GM21447 (cell line): ENCODE results near the gene PGAP1.

Experiments
- ATAC-seq: cut with Tn5 transposase; IDR thresholded peaks from one replicate; pipeline ENCODE4 v1.9.1; 2021; ENCODE audit not compliant: unreplicated experiment

Gene PGAP1

DNA sequence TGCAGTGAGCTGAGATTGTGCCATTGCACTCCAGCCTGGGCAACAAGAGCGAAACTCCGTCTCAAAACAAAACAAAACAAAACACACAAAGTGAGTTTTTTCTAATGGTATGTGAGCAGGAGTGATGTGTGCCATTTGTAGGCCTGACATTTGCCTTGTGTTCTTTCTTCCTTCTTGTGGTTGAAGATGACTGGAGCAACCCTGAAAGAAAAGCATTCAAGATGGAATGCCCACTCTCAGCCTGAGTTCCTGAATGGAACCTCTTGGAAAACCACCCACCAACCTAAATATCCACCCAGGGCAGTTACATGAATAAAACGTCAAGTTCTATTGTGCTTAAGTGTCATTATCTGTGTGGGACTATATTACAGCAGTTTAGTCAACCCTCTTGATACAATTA, 26.5 kb downstream of the PGAP1 start:
- ATAC-seq = no peak

DNA sequence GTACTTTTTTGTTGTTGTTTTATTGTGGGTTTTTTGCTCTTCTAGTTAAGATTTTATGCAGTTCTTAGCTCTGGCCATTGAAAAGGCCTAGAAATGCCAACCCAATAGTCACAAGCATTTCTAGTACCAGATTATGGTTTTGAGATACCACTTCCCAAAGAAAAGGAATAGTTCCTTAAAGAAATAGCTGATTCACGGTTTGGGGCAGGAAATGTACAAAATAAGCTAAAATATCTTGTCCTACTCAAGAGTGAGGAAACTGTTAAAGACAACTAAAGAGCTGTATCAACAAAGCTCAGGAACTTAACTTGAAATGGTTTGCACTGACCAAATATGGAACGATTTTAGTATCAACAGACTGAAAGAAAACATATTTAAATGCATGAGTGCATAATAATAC, 35.4 kb downstream of the PGAP1 start:
- no peak for ATAC-seq

GRCh38 chr2:196887431-196887830, 39.1 kb downstream of the PGAP1 start:
- no peak for ATAC-seq

GRCh38 chr2:196884368-196884767, 42.1 kb downstream of the PGAP1 start:
- ATAC-seq = no peak

DNA sequence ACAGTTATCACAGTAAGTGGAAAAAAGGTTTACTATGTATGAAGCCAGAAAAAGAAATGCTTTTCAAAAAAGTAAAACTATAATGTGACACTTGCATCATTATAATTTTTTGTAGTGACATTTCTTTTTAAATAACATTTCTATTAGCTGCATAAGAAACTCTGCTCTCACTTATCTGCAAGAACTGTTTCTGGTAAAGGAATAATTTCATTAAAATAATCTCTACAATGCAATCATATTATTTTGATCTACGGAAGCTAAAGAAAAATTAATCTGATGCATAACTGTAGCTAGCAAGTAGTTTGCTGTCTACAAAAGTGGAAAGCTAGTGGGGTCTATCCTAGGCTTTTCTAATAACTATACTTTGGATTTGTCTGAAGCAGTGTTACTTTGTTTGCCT, 50.1 kb downstream of the PGAP1 start:
- no peak for ATAC-seq

- no peak for ATAC-seq
These were observed 51.1 kb downstream of the PGAP1 start for GRCh38 chr2:196875414-196875813.

- ATAC-seq = no peak
These were observed 53.0 kb downstream of the PGAP1 start for GRCh38 chr2:196873511-196873910.

DNA sequence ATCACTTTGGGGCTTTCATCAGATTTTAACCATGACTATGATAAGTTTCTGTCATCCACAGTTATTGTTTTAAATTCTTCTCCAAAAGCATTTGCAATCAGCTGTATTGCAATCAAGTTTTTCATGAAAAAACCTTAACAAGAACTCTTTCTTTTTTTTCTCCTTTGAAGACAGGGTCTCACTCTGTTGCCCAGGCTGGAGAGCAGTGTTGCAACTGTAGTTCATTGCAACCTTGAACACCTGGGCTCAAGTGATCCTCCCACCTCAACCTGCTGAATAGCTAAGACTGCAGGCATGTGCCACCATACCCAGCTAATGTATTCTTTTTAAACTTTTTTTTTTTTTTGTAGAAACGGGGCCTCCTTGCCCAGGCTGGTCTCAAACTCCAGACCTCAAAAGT, 71.9 kb downstream of the PGAP1 start:
- no peak for ATAC-seq

DNA sequence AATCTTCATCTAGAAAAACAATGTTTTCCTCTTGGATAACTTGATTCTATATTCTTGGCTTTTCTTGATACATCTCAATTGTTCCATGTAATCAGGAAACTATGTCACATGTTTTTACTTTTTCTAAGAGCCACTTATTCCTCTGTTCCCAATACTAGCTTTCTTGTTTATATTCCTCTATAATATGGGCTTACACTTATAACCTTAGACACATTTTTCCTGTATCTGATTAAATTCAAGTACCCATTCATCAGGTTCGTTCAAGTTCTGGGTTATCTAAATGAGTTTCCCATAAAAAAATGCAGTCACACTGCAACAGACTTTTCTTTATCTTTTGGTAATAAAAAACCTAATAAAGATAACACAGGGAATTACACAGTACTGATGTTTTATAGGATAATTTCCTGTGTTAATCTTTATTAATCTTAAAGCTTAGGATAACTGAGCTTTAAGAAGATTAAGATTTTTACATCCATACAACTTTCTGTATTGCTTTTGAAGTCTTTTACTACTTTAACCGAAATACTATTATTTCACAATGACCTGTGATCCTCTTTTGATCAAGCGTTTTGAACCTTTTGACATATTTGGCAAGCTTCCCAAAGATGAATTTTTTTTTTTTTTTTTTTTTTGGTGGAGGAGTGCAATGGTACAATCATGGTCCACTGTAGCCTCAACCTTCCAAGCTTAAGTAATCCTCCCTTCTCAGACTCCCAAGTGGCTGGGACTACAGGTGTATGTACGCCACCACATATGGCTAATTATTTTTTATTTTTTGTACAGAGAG, 73.0 kb downstream of the PGAP1 start:
- no peak for ATAC-seq

- no peak for ATAC-seq
These were observed 75.4 kb downstream of the PGAP1 start for GRCh38 chr2:196851088-196851487.

GRCh38 chr2:196849895-196850294, 76.6 kb downstream of the PGAP1 start:
- no peak for ATAC-seq

DNA sequence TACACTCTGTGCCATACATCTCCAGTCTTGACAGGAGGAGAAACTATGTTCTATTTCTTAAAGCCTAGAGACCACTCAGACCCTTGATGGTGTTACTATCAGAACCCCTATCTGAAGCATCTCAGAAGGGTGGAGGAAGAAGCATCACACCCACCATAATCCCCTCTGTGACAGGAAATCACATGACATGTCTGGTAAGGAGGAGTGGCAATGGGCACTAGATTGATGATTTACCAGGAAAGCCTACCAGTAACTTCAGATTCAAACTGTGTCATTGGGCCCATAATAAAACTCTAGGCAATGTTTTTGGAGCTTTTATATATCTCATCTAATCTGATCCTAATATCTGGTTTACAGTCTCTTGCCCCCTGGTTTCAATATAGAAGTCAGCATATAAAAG, 80.2 kb downstream of the PGAP1 start:
- ATAC-seq = no peak

DNA sequence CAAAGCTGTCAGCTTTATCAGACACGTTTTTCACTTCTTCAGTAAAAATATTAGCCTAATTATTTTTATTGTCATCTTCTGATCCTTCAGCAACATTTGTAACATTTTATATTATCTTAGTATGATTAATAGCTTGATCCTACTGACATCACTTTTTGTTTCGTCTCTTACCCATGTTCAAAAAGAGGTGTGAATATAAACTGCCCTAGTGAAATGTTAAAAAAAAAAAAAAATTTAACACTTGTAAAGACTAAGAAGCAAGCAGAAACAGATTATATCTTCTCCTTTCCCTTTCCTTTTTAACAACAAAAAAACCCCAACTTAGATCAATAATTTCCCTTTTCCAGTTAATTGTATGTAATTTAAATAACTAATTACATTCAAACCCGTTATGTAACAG, 81.1 kb downstream of the PGAP1 start:
- no peak for ATAC-seq

- no peak for ATAC-seq
These were observed 86.3 kb downstream of the PGAP1 start for GRCh38 chr2:196840171-196840570.

GRCh38 chr2:196839574-196839973, 86.9 kb downstream of the PGAP1 start:
- ATAC-seq = no peak

- no peak for ATAC-seq
These were observed 90.1 kb downstream of the PGAP1 start for GRCh38 chr2:196836440-196836839.

- ATAC-seq = no peak
These were observed 95.8 kb downstream of the PGAP1 start for GRCh38 chr2:196830701-196831100.

DNA sequence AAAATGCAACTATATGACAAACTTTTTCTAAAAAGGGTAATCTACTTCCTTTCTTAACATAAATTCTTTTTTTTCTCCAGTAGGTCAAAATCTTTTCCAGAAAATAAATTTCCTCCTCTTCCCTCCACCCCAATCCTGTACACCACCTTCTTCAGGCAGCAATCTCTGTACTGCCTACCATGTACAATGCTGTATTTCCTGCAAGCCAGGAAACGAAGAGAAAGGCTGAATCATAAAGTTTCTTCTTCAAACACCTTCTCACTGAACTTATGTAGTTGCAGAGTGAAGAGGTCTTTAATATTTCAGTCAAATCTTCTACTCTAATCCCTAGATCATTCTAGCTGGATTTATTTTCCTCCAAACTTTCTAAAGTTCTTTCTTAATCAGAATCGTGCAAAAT, 99.2 kb downstream of the PGAP1 start:
- no peak for ATAC-seq

GRCh38 chr2:196823750-196824522, 102.6 kb downstream of the PGAP1 start:
- ATAC-seq = no peak

GRCh38 chr2:196821195-196821594, 105.3 kb downstream of the PGAP1 start:
- ATAC-seq = no peak

- ATAC-seq = no peak
These were observed 117.2 kb downstream of the PGAP1 start, which contains the start of gene C2orf66 for GRCh38 chr2:196809260-196809659. C2orf66 (minus strand) TSS chr2:196809355; CDS start chr2:196809336, 19 bp downstream.

- no peak for ATAC-seq
These were observed 118.3 kb downstream of the PGAP1 start for GRCh38 chr2:196808083-196808665.
